ENCODE data around the gene BCL2L13.
"Not testable (repeated sequence)": the region's sequence is repeated elsewhere in the genome, so short reads cannot be mapped to it uniquely, and the experiment has no call there.

Gene BCL2L13

GRCh38 chr22:17613280-17613679 lies 25.3 kb upstream of the BCL2L13 start:
- Histone ChIP-seq H3K9ac (ENCODE audit: low read depth, low read length) (no peak overlapping the region), H3K27me3 (ENCODE audit: control insufficient read depth, insufficient read depth, low read length) (no peaks in the 10 kb centered on the region), H3K36me3 (ENCODE audit: control insufficient read depth, insufficient read depth, low read length) (peaks cover 14% of the 10 kb centered on the region), H3K9me3 (ENCODE audit: control insufficient read depth, insufficient read depth, low read length) (no peaks in the 10 kb centered on the region), H3K4me3 (ENCODE audit: low read depth, low read length) (no peak overlapping the region), H3K4me1 (ENCODE audit: control insufficient read depth, insufficient read depth, low read length) (no peaks in the 10 kb centered on the region)

DNA sequence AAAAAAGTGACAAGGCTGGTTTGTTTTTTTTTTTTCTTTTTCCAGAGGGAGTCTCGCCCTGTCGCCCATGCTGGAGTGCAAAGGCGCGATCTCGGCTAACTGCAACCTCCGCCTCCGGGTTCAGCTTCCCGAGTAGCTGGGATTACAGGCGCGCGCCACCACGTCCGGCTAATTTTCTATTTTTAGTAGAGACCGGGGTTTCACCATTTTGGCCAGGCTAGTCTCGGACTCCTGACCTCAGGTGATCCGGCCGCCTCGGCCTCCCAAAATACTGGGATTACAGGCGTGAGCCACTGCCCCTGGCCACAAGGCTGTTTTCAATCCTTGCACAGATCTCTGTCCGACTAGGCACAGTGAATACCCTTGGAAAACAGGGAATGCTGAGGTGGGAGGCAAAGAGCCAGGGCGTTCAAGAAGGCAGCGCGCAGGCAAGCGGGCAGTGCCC lies 10.6 kb upstream of the BCL2L13 start:
- Histone ChIP-seq H3K4me1 (ENCODE audit: control insufficient read depth, insufficient read depth, low read length) (no peaks in the 10 kb centered on the region), H3K9me3 (ENCODE audit: control insufficient read depth, insufficient read depth, low read length) (no peaks in the 10 kb centered on the region), H3K27me3 (ENCODE audit: control insufficient read depth, insufficient read depth, low read length) (no peaks in the 10 kb centered on the region), H3K36me3 (ENCODE audit: control insufficient read depth, insufficient read depth, low read length) (no peaks in the 10 kb centered on the region), H3K4me3 (ENCODE audit: low read depth, low read length) (peak overlapping the region; percentile 100), H3K9ac (ENCODE audit: low read depth, low read length) (peak overlapping the region; percentile 95)

GRCh38 chr22:17628406-17629172 lies 10.0 kb upstream of the BCL2L13 start, which contains the start of gene ATP6V1E1:
Gene ATP6V1E1, minus strand, starts transcription at chr22:17628749. Its CDS starts 114 bp downstream, at chr22:17628635.
- Histone ChIP-seq H3K4me1 (ENCODE audit: control insufficient read depth, insufficient read depth, low read length) (no peaks in the 10 kb centered on the region), H3K9ac (ENCODE audit: low read depth, low read length) (peak within 1 kb of the TSS; percentile 95), H3K36me3 (ENCODE audit: control insufficient read depth, insufficient read depth, low read length) (no peaks in the 10 kb centered on the region), H3K9me3 (ENCODE audit: control insufficient read depth, insufficient read depth, low read length) (no peaks in the 10 kb centered on the region), H3K27me3 (ENCODE audit: control insufficient read depth, insufficient read depth, low read length) (no peaks in the 10 kb centered on the region), H3K4me3 (ENCODE audit: low read depth, low read length) (peak within 1 kb of the TSS; percentile 100)

DNA sequence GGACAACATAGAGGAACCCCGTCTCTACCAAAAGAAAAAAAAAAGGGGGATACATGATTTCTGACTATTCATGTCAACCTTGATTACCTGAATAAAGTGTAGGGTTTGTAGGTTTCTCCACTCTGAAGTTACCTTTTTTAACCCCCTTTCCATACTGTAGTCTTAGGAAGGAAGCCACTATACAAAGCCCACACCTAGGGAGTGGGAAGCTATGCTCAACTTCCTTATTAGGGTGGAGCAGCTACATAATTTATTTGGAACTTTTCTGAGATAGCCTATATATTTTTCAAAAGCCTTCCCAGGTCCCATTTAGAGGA lies 9.4 kb upstream of the BCL2L13 start:
- peak overlapping the region; percentile 90 for H3K9ac ChIP-seq (ENCODE audit: low read depth, low read length)
- peak overlapping the region; percentile 100 for H3K4me3 ChIP-seq (ENCODE audit: low read depth, low read length)
- H3K36me3 ChIP-seq (ENCODE audit: control insufficient read depth, insufficient read depth, low read length), result no peaks in the 10 kb centered on the region
- no peaks in the 10 kb centered on the region for H3K27me3 ChIP-seq (ENCODE audit: control insufficient read depth, insufficient read depth, low read length)
- no peaks in the 10 kb centered on the region for H3K4me1 ChIP-seq (ENCODE audit: control insufficient read depth, insufficient read depth, low read length)
- H3K9me3 ChIP-seq (ENCODE audit: control insufficient read depth, insufficient read depth, low read length), result no peaks in the 10 kb centered on the region

DNA sequence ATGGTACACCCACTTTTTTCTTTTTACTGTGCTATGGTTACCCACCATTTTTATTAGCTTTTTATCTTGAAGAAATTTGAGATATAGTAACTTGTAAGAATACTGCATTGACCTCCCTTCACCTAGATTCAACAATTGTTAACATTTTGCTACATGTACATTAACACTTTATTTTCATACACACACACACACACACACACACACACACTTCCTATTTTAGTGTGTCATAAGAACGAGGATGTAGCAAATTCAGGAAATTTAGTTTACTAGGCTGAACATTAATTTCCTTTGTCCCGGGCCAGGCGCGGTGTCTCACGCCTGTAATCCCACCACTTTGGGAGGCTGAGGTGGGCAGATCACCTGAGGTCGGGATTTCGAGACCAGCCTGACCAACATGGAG lies 8.9 kb upstream of the BCL2L13 start:
- Histone ChIP-seq H3K4me1 (ENCODE audit: control insufficient read depth, insufficient read depth, low read length) (no peaks in the 10 kb centered on the region), H3K27me3 (ENCODE audit: control insufficient read depth, insufficient read depth, low read length) (no peaks in the 10 kb centered on the region), H3K36me3 (ENCODE audit: control insufficient read depth, insufficient read depth, low read length) (no peaks in the 10 kb centered on the region), H3K9me3 (ENCODE audit: control insufficient read depth, insufficient read depth, low read length) (no peaks in the 10 kb centered on the region), H3K4me3 (ENCODE audit: low read depth, low read length) (peak overlapping the region; percentile 100), H3K9ac (ENCODE audit: low read depth, low read length) (peak overlapping the region; percentile 90)

- Histone ChIP-seq H3K27me3 (ENCODE audit: control insufficient read depth, insufficient read depth, low read length) (no peaks in the 10 kb centered on the region), H3K9me3 (ENCODE audit: control insufficient read depth, insufficient read depth, low read length) (no peaks in the 10 kb centered on the region), H3K4me3 (ENCODE audit: low read depth, low read length) (no peak overlapping the region), H3K4me1 (ENCODE audit: control insufficient read depth, insufficient read depth, low read length) (no peaks in the 10 kb centered on the region), H3K9ac (ENCODE audit: low read depth, low read length) (no peak overlapping the region), H3K36me3 (ENCODE audit: control insufficient read depth, insufficient read depth, low read length) (no peaks in the 10 kb centered on the region)
These were observed 7.4 kb upstream of the BCL2L13 start for GRCh38 chr22:17631076-17631565.

DNA sequence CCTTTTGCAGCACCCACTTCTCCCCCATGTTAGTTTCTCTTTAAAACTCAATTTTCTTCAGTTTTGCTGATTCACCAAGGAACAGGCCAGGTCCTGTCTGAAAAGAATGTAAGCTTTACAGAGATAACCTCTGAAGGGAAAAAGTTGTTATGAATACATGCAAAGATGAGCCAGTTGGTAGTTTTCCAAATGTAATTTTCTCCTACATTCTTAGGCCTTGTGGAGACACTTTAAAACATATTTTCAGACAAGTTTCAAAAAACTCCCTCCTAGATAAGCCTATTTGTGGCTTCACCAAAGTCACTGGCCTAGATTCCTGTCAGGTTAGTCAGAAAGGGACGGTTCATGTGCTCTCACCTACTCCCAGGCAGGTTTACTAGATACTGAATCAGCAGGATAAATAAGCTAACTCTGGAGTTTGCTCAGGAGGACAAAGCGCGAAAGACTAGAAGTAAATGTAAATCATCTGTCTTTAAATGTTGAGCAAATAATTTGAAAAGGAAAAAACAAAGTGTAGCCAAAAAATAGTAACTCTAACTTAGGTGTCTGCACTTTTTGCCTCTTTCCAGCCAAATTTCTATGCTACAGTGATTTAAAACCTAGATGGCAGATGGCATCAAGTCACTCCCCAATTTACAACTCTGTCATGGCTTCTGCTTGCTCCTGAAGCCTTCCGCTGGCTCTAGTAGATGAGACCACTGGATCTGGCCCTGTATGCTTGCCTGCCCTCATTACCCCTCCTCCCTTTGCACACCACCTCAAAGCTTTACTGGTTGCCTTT lies 5.2 kb upstream of the BCL2L13 start:
- Histone ChIP-seq H3K4me3 (ENCODE audit: low read depth, low read length) (no peak overlapping the region), H3K4me1 (ENCODE audit: control insufficient read depth, insufficient read depth, low read length) (peaks cover 3% of the 10 kb centered on the region), H3K36me3 (ENCODE audit: control insufficient read depth, insufficient read depth, low read length) (no peaks in the 10 kb centered on the region), H3K27me3 (ENCODE audit: control insufficient read depth, insufficient read depth, low read length) (no peaks in the 10 kb centered on the region), H3K9ac (ENCODE audit: low read depth, low read length) (no peak overlapping the region), H3K9me3 (ENCODE audit: control insufficient read depth, insufficient read depth, low read length) (no peaks in the 10 kb centered on the region)

DNA sequence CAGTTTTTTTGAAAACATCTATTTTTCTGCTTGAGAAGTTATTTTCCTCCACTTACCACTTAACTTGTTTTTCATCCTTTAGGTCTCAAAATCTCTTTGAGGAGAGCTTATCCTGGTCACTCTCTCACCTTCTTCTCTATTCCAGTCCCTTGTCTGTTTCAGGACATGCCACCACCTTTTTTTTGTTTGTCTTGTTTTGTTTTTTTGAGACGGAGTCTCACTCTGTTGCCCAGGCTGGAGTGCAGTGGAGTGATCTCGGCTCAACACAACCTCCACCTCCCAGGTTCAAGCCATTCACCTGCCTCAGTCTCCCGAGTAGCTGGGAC lies 4.6 kb upstream of the BCL2L13 start:
- no peak overlapping the region for H3K4me3 ChIP-seq (ENCODE audit: low read depth, low read length)
- H3K27me3 ChIP-seq (ENCODE audit: control insufficient read depth, insufficient read depth, low read length), result no peaks in the 10 kb centered on the region
- no peak overlapping the region for H3K9ac ChIP-seq (ENCODE audit: low read depth, low read length)
- H3K36me3 ChIP-seq (ENCODE audit: control insufficient read depth, insufficient read depth, low read length), result no peaks in the 10 kb centered on the region
- peaks cover 3% of the 10 kb centered on the region for H3K4me1 ChIP-seq (ENCODE audit: control insufficient read depth, insufficient read depth, low read length)
- no peaks in the 10 kb centered on the region for H3K9me3 ChIP-seq (ENCODE audit: control insufficient read depth, insufficient read depth, low read length)

GRCh38 chr22:17634696-17635095 lies 3.9 kb upstream of the BCL2L13 start:
- no peaks in the 10 kb centered on the region for H3K27me3 ChIP-seq (ENCODE audit: control insufficient read depth, insufficient read depth, low read length)
- no peaks in the 10 kb centered on the region for H3K9me3 ChIP-seq (ENCODE audit: control insufficient read depth, insufficient read depth, low read length)
- H3K36me3 ChIP-seq (ENCODE audit: control insufficient read depth, insufficient read depth, low read length), result no peaks in the 10 kb centered on the region
- peaks cover 3% of the 10 kb centered on the region for H3K4me1 ChIP-seq (ENCODE audit: control insufficient read depth, insufficient read depth, low read length)
- no peak overlapping the region for H3K9ac ChIP-seq (ENCODE audit: low read depth, low read length)
- H3K4me3 ChIP-seq (ENCODE audit: low read depth, low read length), result no peak overlapping the region

GRCh38 chr22:17636850-17637249 lies 1.7 kb upstream of the BCL2L13 start:
- H3K4me3 ChIP-seq (ENCODE audit: low read depth, low read length); H3K9me3 ChIP-seq (ENCODE audit: control insufficient read depth, insufficient read depth, low read length); H3K4me1 ChIP-seq (ENCODE audit: control insufficient read depth, insufficient read depth, low read length); H3K27me3 ChIP-seq (ENCODE audit: control insufficient read depth, insufficient read depth, low read length); H3K36me3 ChIP-seq (ENCODE audit: control insufficient read depth, insufficient read depth, low read length); H3K9ac ChIP-seq (ENCODE audit: low read depth, low read length): not testable (repeated sequence)

- Histone ChIP-seq H3K36me3 (ENCODE audit: control insufficient read depth, insufficient read depth, low read length) (no peaks in the 10 kb centered on the region), H3K9me3 (ENCODE audit: control insufficient read depth, insufficient read depth, low read length) (no peaks in the 10 kb centered on the region), H3K27me3 (ENCODE audit: control insufficient read depth, insufficient read depth, low read length) (no peaks in the 10 kb centered on the region), H3K9ac (ENCODE audit: low read depth, low read length) (peak overlapping the region; percentile 99), H3K4me3 (ENCODE audit: low read depth, low read length) (peak overlapping the region; percentile 100), H3K4me1 (ENCODE audit: control insufficient read depth, insufficient read depth, low read length) (peaks cover 3% of the 10 kb centered on the region)
These were observed 921 bp upstream of the BCL2L13 start for GRCh38 chr22:17637490-17638181.

GRCh38 chr22:17638182-17638431 lies 450 bp upstream of the BCL2L13 start:
- no peaks in the 10 kb centered on the region for H3K36me3 ChIP-seq (ENCODE audit: control insufficient read depth, insufficient read depth, low read length)
- peaks cover 3% of the 10 kb centered on the region for H3K4me1 ChIP-seq (ENCODE audit: control insufficient read depth, insufficient read depth, low read length)
- no peaks in the 10 kb centered on the region for H3K27me3 ChIP-seq (ENCODE audit: control insufficient read depth, insufficient read depth, low read length)
- peak overlapping the region; percentile 99 for H3K9ac ChIP-seq (ENCODE audit: low read depth, low read length)
- H3K4me3 ChIP-seq (ENCODE audit: low read depth, low read length), result peak overlapping the region; percentile 100
- no peaks in the 10 kb centered on the region for H3K9me3 ChIP-seq (ENCODE audit: control insufficient read depth, insufficient read depth, low read length)
